K562 (cell line): ENCODE results near the gene EEPD1. TPM values are rescaled to one million over a fixed set of nuclear protein-coding genes. Genes with fewer than 3 reads are reported as not detected.

Experiments
- ATAC-seq: fragments of 200-7000 bp; cut with Tn5 transposase; 3 replicates; pipeline ENCODE4 v1.9.1; 2020; ENCODE audit warnings: moderate library complexity
- BruUV-seq: library from RNA; stranded (reverse); fragments of 400-500 nt; replicated peaks from 2 replicates; lab custom pipeline; 2021; lab: Mats Ljungman, UMichigan
- CTCF ChIA-PET: fragments of 300-600 bp; formaldehyde crosslinking; extraction: SDS; loops from one replicate; lab custom pipeline; 2021; ENCODE audit warnings: low intra/inter-chr PET ratio; lab: Yijun Ruan, JAX
- POLR2A ChIA-PET: fragments of 300-600, 350-650 bp; sonication (Branson Sonifier 250); formaldehyde crosslinking; extraction: SDS; loops from one replicate; lab custom pipeline; 2021; ENCODE audit warnings: antibody characterized with exemption, inconsistent platforms; lab: Yijun Ruan, JAX
- DNase-seq, 4 experiments: peaks; one replicate each; pipeline versions ENCODE4 v3.0.0 to v3.0.0-alpha.2; 2011 to 2018; ENCODE audit warnings: low spot score in 3 of 4, mixed read lengths in 3 of 4; ENCODE audit errors: extremely low read depth in 1 of 4
- FAIRE-seq: peaks from 2 replicates; lab custom pipeline; 2011; peaks lifted over from hg19 to GRCh38; lab: Jason Lieb, UNC
- H2AFZ ChIP-seq: 2 replicates; pipeline ENCODE4 v1.6.0; 2011; ENCODE audit warnings: low read depth, low read length, control low read depth, inconsistent platforms
- H3K27ac ChIP-seq: fragments of 200-600 bp; 3 replicates; pipeline ENCODE4 v1.8.0; 2011; ENCODE audit warnings: low read depth, mild to moderate bottlenecking, control low read depth, inconsistent platforms, low read length, moderate library complexity, mixed read lengths; ENCODE audit errors: extremely low read depth
- H3K27me3 ChIP-seq, 2 experiments: fragments of 300-600 bp in 1 of 2; 2 replicates in 1 of 2; 3 replicates in 1 of 2; pipeline versions ENCODE4 v1.6.0 to v1.8.0; 2011; ENCODE audit warnings: inconsistent platforms in 2 of 2, low read length in 2 of 2, mild to moderate bottlenecking in 1 of 2, mixed read lengths in 1 of 2, moderate library complexity in 1 of 2; ENCODE audit not compliant: control insufficient read depth in 2 of 2, insufficient read depth in 2 of 2
- H3K36me3 ChIP-seq: fragments of 300-600 bp; 3 replicates; pipeline ENCODE4 v1.8.0; 2011; ENCODE audit warnings: mild to moderate bottlenecking, low read length, inconsistent platforms; ENCODE audit not compliant: control insufficient read depth, insufficient read depth
- H3K4me1 ChIP-seq, 2 experiments: fragments of 200-600 bp in 1 of 2; replicated peaks in 1 of 2; 2 replicates in 1 of 2; 3 replicates in 1 of 2; pipeline versions ENCODE4 v1.5.1 to v1.8.0; 2011; ENCODE audit warnings: inconsistent platforms in 2 of 2, low read length in 2 of 2, mild to moderate bottlenecking in 1 of 2, mixed read lengths in 1 of 2, moderate library complexity in 1 of 2; ENCODE audit not compliant: control insufficient read depth in 2 of 2, insufficient read depth in 2 of 2
- H3K4me2 ChIP-seq: 2 replicates; pipeline ENCODE4 v1.6.1; 2011; ENCODE audit warnings: low read length, control low read depth, inconsistent platforms, mixed read lengths; ENCODE audit not compliant: insufficient read depth
- H3K4me3 ChIP-seq: fragments of 200-600 bp; sonication (generic), shearing (Covaris generic); 2 replicates; pipeline ENCODE4 v1.5.1; 2016; ENCODE audit warnings: control low read depth, inconsistent platforms
- H3K79me2 ChIP-seq: fragments of 200-600 bp; 3 replicates; pipeline ENCODE4 v1.8.0; 2011; ENCODE audit warnings: low read length, inconsistent platforms; ENCODE audit not compliant: control insufficient read depth, insufficient read depth
- H3K9ac ChIP-seq, 2 experiments: 2 replicates each; pipeline versions ENCODE4 v1.6.0 to v1.6.1; 2011; ENCODE audit warnings: low read depth in 2 of 2, low read length in 2 of 2, control low read depth in 1 of 2, inconsistent platforms in 1 of 2, mild to moderate bottlenecking in 1 of 2, mixed read lengths in 1 of 2; ENCODE audit not compliant: insufficient read depth in 1 of 2
- H3K9me1 ChIP-seq: one replicate; pipeline ENCODE4 v1.6.0; 2011; ENCODE audit warnings: inconsistent platforms, mild to moderate bottlenecking, low read length, moderate library complexity; ENCODE audit not compliant: control insufficient read depth, insufficient read depth
- H3K9me3 ChIP-seq: replicated peaks from 2 replicates; pipeline ENCODE4 v1.5.1; 2011; ENCODE audit warnings: low read depth, low read length, inconsistent platforms; ENCODE audit not compliant: control insufficient read depth, insufficient read depth
- H4K20me1 ChIP-seq: replicated peaks from 2 replicates; pipeline ENCODE4 v1.6.1; 2011; ENCODE audit warnings: low read length, inconsistent platforms, mixed read lengths; ENCODE audit not compliant: control insufficient read depth, insufficient read depth
- CREBBP ChIP-seq: IDR thresholded peaks from one replicate; pipeline ENCODE4 v1.6.1; 2012; ENCODE audit warnings: low read depth, mild to moderate bottlenecking, control low read depth, inconsistent platforms, low read length
- FOXK2 ChIP-seq, 2 experiments: fragments of 450-650 bp; IDR thresholded peaks in 1 of 2; conservative IDR thresholded peaks in 1 of 2; 2 replicates each; pipeline ENCODE4 v1.6.1; 2016; ENCODE audit warnings: low read depth in 2 of 2, mild to moderate bottlenecking in 1 of 2
- PBX2 ChIP-seq, 2 experiments: IDR thresholded peaks in 1 of 2; conservative IDR thresholded peaks in 1 of 2; 2 replicates each; pipeline ENCODE4 v1.6.1; 2016; ENCODE audit warnings: low read depth in 2 of 2, mild to moderate bottlenecking in 1 of 2, missing compliant biosample characterization in 1 of 2, missing genetic modification characterization in 1 of 2, moderate library complexity in 1 of 2
- POLR2H ChIP-seq: IDR thresholded peaks from 2 replicates; pipeline ENCODE4 v1.6.1; 2016; ENCODE audit warnings: missing genetic modification characterization, low read depth, mild to moderate bottlenecking, control low read depth, missing compliant biosample characterization, moderate library complexity
- SPI1 ChIP-seq: IDR thresholded peaks from 2 replicates; pipeline ENCODE4 v1.6.1; 2011; ENCODE audit warnings: low read depth, low read length, control low read depth, borderline replicate concordance
- STAG1 ChIP-seq: sonication (generic); formaldehyde crosslinking; IDR thresholded peaks from 2 replicates; pipeline ENCODE4 v1.5.0; 2020; ENCODE audit warnings: missing genetic modification reagents, borderline replicate concordance
- TFAM ChIP-seq: fragments of 250-450 bp; sonication (Bioruptor Pico); conservative IDR thresholded peaks from 2 replicates; pipeline ENCODE4 v1.5.0; 2021; ENCODE audit warnings: mild to moderate bottlenecking, moderate library complexity
- ZBTB9 ChIP-seq: fragments of 450-650 bp; formaldehyde crosslinking; IDR thresholded peaks from 2 replicates; pipeline ENCODE4 v1.4.0; 2020; ENCODE audit warnings: mild to moderate bottlenecking, moderate library complexity
- WGBS: fragments of 100-300 bp; shearing (Covaris generic); methylation state at CpG from one replicate; pipeline ENCODE4 v1.1.6; 2016; ENCODE audit warnings: low coverage, mixed read lengths; ENCODE audit not compliant: insufficient coverage; ENCODE audit errors: missing lambda C conversion rate; 5-methylcytosine and 5-hydroxymethylcytosine counted together
- in situ Hi-C: fragments of 300-500 bp; cut with MboI; formaldehyde crosslinking; loops from 4 replicates; pipeline ENCODE4 v1.15.0; 2018; ENCODE audit warnings: inconsistent platforms, mixed read lengths
- intact Hi-C: fragments of 100-400 bp; cut with micrococcal nuclease; formaldehyde crosslinking; loops from 2 replicates; pipeline ENCODE4 v1.14.2; 2022
- polyA plus RNA-seq, 8 experiments: library from polyadenylated mRNA; depleted of rRNA in 4 of 8; stranded (reverse) in 5 of 8; unstranded in 3 of 8; fragments of >200 nt; fragmentation: Nextera tagmentation in 2 of 8; fragmentation: Illumina TruSeq in 1 of 8; extraction: Ambion mirVana in 2 of 8; extraction: Trizol in 1 of 8; gene quantifications; 2 replicates each; pipeline versions ENCODE4 v1.2.1 to v1.2.3, GENCODE V29; 2011 to 2014; ENCODE audit warnings: inconsistent platforms in 1 of 8, missing spikeins in 1 of 8
- total RNA-seq, 7 experiments: library from RNA; depleted of rRNA in 6 of 7; stranded (reverse); fragments of >200 nt in 6 of 7; fragmentation: Illumina TruSeq in 2 of 7; extraction: Trizol in 2 of 7; gene quantifications; 2 replicates each; pipeline versions ENCODE4 v1.2.1 to v1.2.3, GENCODE V29; 2011 to 2021; ENCODE audit warnings: low replicate concordance in 1 of 7

EEPD1 gene
- total and polyA plus RNA-seq, 9 of the 15 experiments (the other 6 are each of a cell fraction or from before 2014, with no cell fraction given): 0.01 to 1.5 (median 0.74) TPM; not detected in 1

GRCh38 chr7:36232555-36232954 is 79.5 kb downstream of the EEPD1 start:
- ChIA-PET POLR2A (no interaction called here), CTCF (no interaction called here)
- peaks cover 0 to 6% of the 10 kb centered on the region in 2 experiments; a peak in 2 of 5 replicates for H3K4me1 ChIP-seq
- in situ Hi-C loops (no loop called here), intact Hi-C loops (no loop called here)
- no TSS peak for BruUV-seq
- DNase-seq: no peak
- H3K4me2 ChIP-seq: no peak overlapping the region
- H3K9me3 ChIP-seq: no peaks in the 10 kb centered on the region
- H3K9ac ChIP-seq: no peak overlapping the region
- 0% methylated on average over 1 of the region's 1 CpG for WGBS
- H3K79me2 ChIP-seq: no peaks in the 10 kb centered on the region
- ATAC-seq: no peak
- H3K9me1 ChIP-seq: no peaks in the 10 kb centered on the region
- H3K27ac ChIP-seq: no peak overlapping the region
- H3K4me3 ChIP-seq: no peak overlapping the region
- H3K27me3 ChIP-seq: peaks cover 13 to 66% of the 10 kb centered on the region in 2 experiments; a peak in 3 of 5 replicates
- TF ChIP-seq POLR2H (tag) (no peak), FOXK2 (conservative IDR thresholded peaks at IDR 0.05 in 1 of 2, IDR thresholded peaks at IDR 0.05 in 1 of 2; ENCODE audit: low read depth in 2 of 2) (no peak)
- no peaks in the 10 kb centered on the region for H3K36me3 ChIP-seq
- no peak for FAIRE-seq
- H4K20me1 ChIP-seq: no peaks in the 10 kb centered on the region
- no peak overlapping the region for H2AFZ ChIP-seq

- H3K36me3 ChIP-seq: no peaks in the 10 kb centered on the region
- no peaks in the 10 kb centered on the region for H3K9me1 ChIP-seq
- peaks cover 15 to 61% of the 10 kb centered on the region in 2 experiments; a peak in 3 of 5 replicates for H3K27me3 ChIP-seq
- H3K79me2 ChIP-seq: no peaks in the 10 kb centered on the region
- peaks cover 0 to 6% of the 10 kb centered on the region in 2 experiments; a peak in 2 of 5 replicates for H3K4me1 ChIP-seq
- H2AFZ ChIP-seq: no peak overlapping the region
- DNase-seq (no peak), FAIRE-seq (no peak), ATAC-seq (no peak)
- intact Hi-C loops (no loop called here), in situ Hi-C loops (no loop called here)
- no peaks in the 10 kb centered on the region for H4K20me1 ChIP-seq
- no peak overlapping the region for H3K27ac ChIP-seq
- H3K9me3 ChIP-seq: no peaks in the 10 kb centered on the region
- ChIA-PET POLR2A (no interaction called here), CTCF (no interaction called here)
- no TSS peak for BruUV-seq
- TF ChIP-seq TFAM (CRISPR knock-in tag) (no peak), CREBBP (no peak), ZBTB9 (CRISPR knock-in tag) (no peak), STAG1 (no peak), SPI1 (no peak), PBX2 (CRISPR knock-in tag; IDR thresholded peaks at IDR 0.05; ENCODE audit: low read depth) (no peak), PBX2 (tag; conservative IDR thresholded peaks at IDR 0.05; ENCODE audit: low read depth) (peak; percentile 36; the same call in 1 of the 2 replicates)
- 3% methylated on average over 3 of the region's 3 CpGs for WGBS
- H3K4me3 ChIP-seq: no peak overlapping the region
- no peak overlapping the region for H3K9ac ChIP-seq
- H3K4me2 ChIP-seq: no peak overlapping the region
Measured at GRCh38 chr7:36232971-36233550, 80.0 kb downstream of the EEPD1 start.
